CD14-positive monocyte (primary cell): ENCODE data around the gene FOXP1. TPM values are rescaled to one million over a fixed set of nuclear protein-coding genes. Genes with fewer than 3 reads are reported as not detected.

ENCODE experiments used
- DNase-seq, 3 donors: peaks; one replicate each; pipeline ENCODE4 v3.0.0-alpha.2; 2011 to 2022
- H2AFZ ChIP-seq: 2 replicates; pipeline ENCODE4 v1.6.0; 2012; ENCODE audit warnings: mild to moderate bottlenecking, low read depth, low read length, inconsistent platforms; ENCODE audit not compliant: insufficient read depth, poor library complexity, severe bottlenecking
- H3K27ac ChIP-seq, 2 donors: 1 replicate in 1 of 2; 2 replicates in 1 of 2; pipeline ENCODE4 v1.5.1; 2012 to 2013; ENCODE audit warnings: low read length in 2 of 2, control low read depth in 1 of 2, inconsistent platforms in 1 of 2, low read depth in 1 of 2, mild to moderate bottlenecking in 1 of 2
- H3K27me3 ChIP-seq, 2 donors: one replicate each; pipeline versions ENCODE4 v1.6.0 to v1.6.1; 2011 to 2013; ENCODE audit warnings: low read length in 2 of 2; ENCODE audit not compliant: control insufficient read depth in 2 of 2, insufficient read depth in 2 of 2
- H3K36me3 ChIP-seq, 2 donors: replicated peaks in 1 of 2; 1 replicate in 1 of 2; 2 replicates in 1 of 2; pipeline versions ENCODE4 v1.5.1 to v1.6.1; 2012 to 2013; ENCODE audit warnings: low read length in 2 of 2, control low read depth in 1 of 2, inconsistent platforms in 1 of 2, mild to moderate bottlenecking in 1 of 2; ENCODE audit not compliant: insufficient read depth in 2 of 2, control insufficient read depth in 1 of 2
- H3K4me1 ChIP-seq, 2 donors: 1 replicate in 1 of 2; 2 replicates in 1 of 2; pipeline versions ENCODE4 v1.5.1 to v1.6.1; 2012 to 2013; ENCODE audit warnings: low read length in 2 of 2, control low read depth in 1 of 2, inconsistent platforms in 1 of 2, mild to moderate bottlenecking in 1 of 2, moderate library complexity in 1 of 2; ENCODE audit not compliant: insufficient read depth in 2 of 2, control insufficient read depth in 1 of 2
- H3K4me2 ChIP-seq: replicated peaks from 2 replicates; pipeline ENCODE3; 2012; ENCODE audit warnings: low read length, moderate library complexity, mild to moderate bottlenecking; ENCODE audit not compliant: poor library complexity, severe bottlenecking; ENCODE audit errors: extremely low read depth
- H3K4me3 ChIP-seq, 3 experiments: fragments of 200-600 bp in 1 of 3; sonication (generic) in 1 of 3; replicated peaks in 1 of 3; 1 replicate in 2 of 3; 2 replicates in 1 of 3; pipeline ENCODE4 v1.5.1; 2011 to 2013; ENCODE audit warnings: low read length in 3 of 3, mild to moderate bottlenecking in 3 of 3, control low read depth in 2 of 3, low read depth in 2 of 3, inconsistent platforms in 1 of 3, moderate library complexity in 1 of 3
- H3K79me2 ChIP-seq: 2 replicates; pipeline ENCODE4 v1.6.0; 2012; ENCODE audit warnings: mild to moderate bottlenecking, control low read depth, inconsistent platforms, low read length, moderate library complexity; ENCODE audit not compliant: insufficient read depth
- H3K9ac ChIP-seq: 2 replicates; pipeline ENCODE4 v1.6.0; 2017; ENCODE audit warnings: low read length, mild to moderate bottlenecking; ENCODE audit not compliant: insufficient read depth, poor library complexity, severe bottlenecking
- H3K9me3 ChIP-seq, 2 donors: replicated peaks in 1 of 2; 1 replicate in 1 of 2; 2 replicates in 1 of 2; pipeline versions ENCODE4 v1.5.1 to v1.6.1; 2012 to 2013; ENCODE audit warnings: low read length in 2 of 2, control low read depth in 1 of 2; ENCODE audit not compliant: control insufficient read depth in 1 of 2, insufficient read depth in 1 of 2
- H4K20me1 ChIP-seq: 2 replicates; pipeline ENCODE4 v1.6.0; 2012; ENCODE audit warnings: mild to moderate bottlenecking, low read length, control low read depth, moderate library complexity; ENCODE audit not compliant: insufficient read depth
- H3K27ac Mint-ChIP-seq, 7 donors: one replicate each; pipeline ENCODE4 v1.8.0; 2020; ENCODE audit warnings: mild to moderate bottlenecking in 7 of 7, mixed read lengths in 7 of 7, moderate library complexity in 6 of 7, inconsistent platforms in 2 of 7
- H3K27me3 Mint-ChIP-seq, 3 donors: one replicate each; pipeline ENCODE4 v1.8.0; 2021 to 2022; ENCODE audit warnings: low read depth in 3 of 3, mild to moderate bottlenecking in 3 of 3, mixed read lengths in 3 of 3, moderate library complexity in 3 of 3, inconsistent platforms in 1 of 3
- H3K36me3 Mint-ChIP-seq, 2 donors: one replicate each; pipeline ENCODE4 v1.8.0; 2020; ENCODE audit warnings: mixed read lengths in 2 of 2, inconsistent platforms in 1 of 2, mild to moderate bottlenecking in 1 of 2
- H3K4me1 Mint-ChIP-seq: one replicate; pipeline ENCODE4 v1.8.0; 2020; ENCODE audit warnings: mild to moderate bottlenecking, mixed read lengths
- H3K4me3 Mint-ChIP-seq, 2 donors: one replicate each; pipeline ENCODE4 v1.8.0; 2020; ENCODE audit warnings: mild to moderate bottlenecking in 2 of 2, mixed read lengths in 2 of 2, moderate library complexity in 1 of 2
- H3K9me3 Mint-ChIP-seq, 7 donors: one replicate each; pipeline ENCODE4 v1.8.0; 2020 to 2022; ENCODE audit warnings: mixed read lengths in 7 of 7, mild to moderate bottlenecking in 6 of 7, moderate library complexity in 6 of 7, inconsistent platforms in 2 of 7
- WGBS: methylation state at CpG from one replicate; pipeline ENCODE4 v1.1.5; 2013; ENCODE audit warnings: missing lambda C conversion rate; ENCODE audit not compliant: insufficient coverage; 5-methylcytosine and 5-hydroxymethylcytosine counted together
- intact Hi-C, 2 donors: fragments of 100-400 bp; cut with micrococcal nuclease; formaldehyde crosslinking; loops; one replicate each; pipeline versions ENCODE4 v1.15.0 to v1.15.1; 2023
- polyA plus RNA-seq, 3 donors: library from polyadenylated mRNA; depleted of rRNA in 1 of 3; unstranded in 2 of 3; stranded (reverse) in 1 of 3; fragments of 300-500 nt in 2 of 3; fragments of >200 nt in 1 of 3; fragmentation: Illumina TruSeq in 2 of 3; gene quantifications; 1 replicate in 2 of 3; 2 replicates in 1 of 3; pipeline ENCODE4 v1.2.3, GENCODE V29; 2012 to 2021
- TF ChIP-seq, protein P1 (sequence below): fragments of 200-600 bp; IDR thresholded peaks from one replicate; pipeline ENCODE4 v1.8.0; 2022; ENCODE audit warnings: antibody characterized with exemption, mild to moderate bottlenecking

FOXP1 gene
- polyA plus RNA-seq, 3 donors: 25.7 to 42.6 (median 27.8) TPM

- DNase-seq: peak in 2 of 3 donors; percentile 60 to 63
- H3K9me3 Mint-ChIP-seq: peaks cover 0 to 2% (median 0%) of the 10 kb centered on the region in 7 donors
- H3K27ac ChIP-seq: peak overlapping the region in 1 of 2 donors; percentile 76
- peak overlapping the region; percentile 78 to 93 (median 84) for H3K27ac Mint-ChIP-seq
- peak overlapping the region in 1 of 2 donors; percentile 47 for H3K4me3 Mint-ChIP-seq
- H3K27me3 Mint-ChIP-seq: no peaks in the 10 kb centered on the region
- peaks cover 21 to 39% of the 10 kb centered on the region in 2 donors for H3K36me3 Mint-ChIP-seq
- H3K36me3 ChIP-seq: peaks cover 0 to 6% of the 10 kb centered on the region in 2 donors
- H4K20me1 ChIP-seq: peaks cover 43% of the 10 kb centered on the region
- H3K4me2 ChIP-seq: peak overlapping the region; percentile 20
- no peaks in the 10 kb centered on the region for H3K27me3 ChIP-seq
- H3K4me1 ChIP-seq: peaks cover 18 to 32% of the 10 kb centered on the region in 2 donors
- no peak overlapping the region for H3K9ac ChIP-seq
- H2AFZ ChIP-seq: peak overlapping the region; percentile 26
- 42% methylated on average over 4 of the region's 10 CpGs for WGBS
- TF ChIP-seq, protein P1, sequence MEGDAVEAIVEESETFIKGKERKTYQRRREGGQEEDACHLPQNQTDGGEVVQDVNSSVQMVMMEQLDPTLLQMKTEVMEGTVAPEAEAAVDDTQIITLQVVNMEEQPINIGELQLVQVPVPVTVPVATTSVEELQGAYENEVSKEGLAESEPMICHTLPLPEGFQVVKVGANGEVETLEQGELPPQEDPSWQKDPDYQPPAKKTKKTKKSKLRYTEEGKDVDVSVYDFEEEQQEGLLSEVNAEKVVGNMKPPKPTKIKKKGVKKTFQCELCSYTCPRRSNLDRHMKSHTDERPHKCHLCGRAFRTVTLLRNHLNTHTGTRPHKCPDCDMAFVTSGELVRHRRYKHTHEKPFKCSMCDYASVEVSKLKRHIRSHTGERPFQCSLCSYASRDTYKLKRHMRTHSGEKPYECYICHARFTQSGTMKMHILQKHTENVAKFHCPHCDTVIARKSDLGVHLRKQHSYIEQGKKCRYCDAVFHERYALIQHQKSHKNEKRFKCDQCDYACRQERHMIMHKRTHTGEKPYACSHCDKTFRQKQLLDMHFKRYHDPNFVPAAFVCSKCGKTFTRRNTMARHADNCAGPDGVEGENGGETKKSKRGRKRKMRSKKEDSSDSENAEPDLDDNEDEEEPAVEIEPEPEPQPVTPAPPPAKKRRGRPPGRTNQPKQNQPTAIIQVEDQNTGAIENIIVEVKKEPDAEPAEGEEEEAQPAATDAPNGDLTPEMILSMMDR: no peak
- H3K9me3 ChIP-seq: no peaks in the 10 kb centered on the region
- peaks cover 39% of the 10 kb centered on the region for H3K4me1 Mint-ChIP-seq
- no peak overlapping the region for H3K4me3 ChIP-seq
- peaks cover 97% of the 10 kb centered on the region for H3K79me2 ChIP-seq
- intact Hi-C loops: loop anchor here in 1 of 2 donors (5.0 kb wide), 2 partner anchors 79 to 111 kb away; partner anchors contain the start of gene FOXP1
These were observed 79.8 kb downstream of the FOXP1 start for GRCh38 chr3:71503525-71504249.

GRCh38 chr3:71502066-71502625 is 81.4 kb downstream of the FOXP1 start:
- H3K4me2 ChIP-seq: no peak overlapping the region
- H3K9me3 Mint-ChIP-seq: peaks cover 0 to 2% (median 0%) of the 10 kb centered on the region in 7 donors
- peaks cover 47% of the 10 kb centered on the region for H3K4me1 Mint-ChIP-seq
- H3K79me2 ChIP-seq: peaks cover 97% of the 10 kb centered on the region
- H3K27me3 Mint-ChIP-seq: no peaks in the 10 kb centered on the region
- peaks cover 47% of the 10 kb centered on the region for H4K20me1 ChIP-seq
- no peaks in the 10 kb centered on the region for H3K9me3 ChIP-seq
- peak overlapping the region in 4 of 7 donors; percentile 27 to 65 (median 48) for H3K27ac Mint-ChIP-seq
- H3K27me3 ChIP-seq: no peaks in the 10 kb centered on the region
- WGBS: 94% methylated on average over 4 of the region's 5 CpGs
- H3K4me3 Mint-ChIP-seq: no peak overlapping the region
- H2AFZ ChIP-seq: no peak overlapping the region
- H3K9ac ChIP-seq: no peak overlapping the region
- peaks cover 18 to 32% of the 10 kb centered on the region in 2 donors for H3K4me1 ChIP-seq
- intact Hi-C loops: loop anchor here in 1 of 2 donors (5.0 kb wide), 2 partner anchors 80 to 110 kb away; partner anchors contain the start of gene FOXP1
- peaks cover 0 to 6% of the 10 kb centered on the region in 2 donors for H3K36me3 ChIP-seq
- DNase-seq: no peak
- no peak overlapping the region for H3K4me3 ChIP-seq
- TF ChIP-seq, protein P1: no peak
- H3K36me3 Mint-ChIP-seq: peaks cover 19 to 33% of the 10 kb centered on the region in 2 donors
- peak overlapping the region in 1 of 2 donors; percentile 76 for H3K27ac ChIP-seq
